ENCODE data around the gene DDX25.

DDX25 gene

GRCh38 chr11:125939081-125939521 is 34.8 kb downstream of the DDX25 start:
- H3K27ac ChIP-seq = no peak overlapping the region
- TF ChIP-seq CTCF (conservative IDR thresholded peaks at IDR 0.05) (no peak), ZFX (IDR thresholded peaks at IDR 0.05) (no peak)

GRCh38 chr11:125940145-125940544 is 35.8 kb downstream of the DDX25 start:
- no peak for TF ChIP-seq CTCF (conservative IDR thresholded peaks at IDR 0.05)
- TF ChIP-seq ZFX (IDR thresholded peaks at IDR 0.05) = no peak
- no peak overlapping the region for H3K27ac ChIP-seq

- no peak overlapping the region for H3K27ac ChIP-seq
These were observed 36.9 kb downstream of the DDX25 start for GRCh38 chr11:125941267-125941618.

GRCh38 chr11:125941619-125942611 is 37.6 kb downstream of the DDX25 start:
- peak; percentile 96 for TF ChIP-seq CTCF (conservative IDR thresholded peaks at IDR 0.05)
- TF ChIP-seq ZFX (IDR thresholded peaks at IDR 0.05) = no peak
- H3K27ac ChIP-seq = no peak overlapping the region

More at GRCh38 chr11:125941267-125941618, 36.9 kb downstream of the DDX25 start:
- TF ChIP-seq CTCF (conservative IDR thresholded peaks at IDR 0.05) (no peak), ZFX (IDR thresholded peaks at IDR 0.05) (no peak)

GRCh38 chr11:125942771-125943428 is 38.6 kb downstream of the DDX25 start:
- H3K27ac ChIP-seq = no peak overlapping the region
- TF ChIP-seq ZFX (IDR thresholded peaks at IDR 0.05) (no peak), CTCF (conservative IDR thresholded peaks at IDR 0.05) (no peak)

- TF ChIP-seq ZFX (IDR thresholded peaks at IDR 0.05) (no peak), CTCF (conservative IDR thresholded peaks at IDR 0.05) (no peak)
- no peak overlapping the region for H3K27ac ChIP-seq
These were observed 39.5 kb downstream of the DDX25 start for GRCh38 chr11:125943661-125944349.
